ENCODE data around the gene KRTAP5-4.

- no peak for TF ChIP-seq POLR2A (IDR thresholded peaks at IDR 0.05)
- TF ChIP-seq POLR2AphosphoS5 (IDR thresholded peaks at IDR 0.05), result no peak
- TF ChIP-seq CTCF (IDR thresholded peaks at IDR 0.05), result no peak
- TF ChIP-seq EP300 (IDR thresholded peaks at IDR 0.05), result no peak
Observed at GRCh38 chr11:1623716-1624115, 1.8 kb upstream of the KRTAP5-4 start.
